A549 (cell line): Measurements from ENCODE around the gene SLC18A3. TPM values are rescaled to one million over a fixed set of nuclear protein-coding genes. Genes with fewer than 3 reads are reported as not detected.

Experiments
- ATAC-seq, 2 experiments: fragments of 200-7000 bp in 1 of 2; fragments of >200 bp in 1 of 2; cut with Nextera tagmentation in 1 of 2; cut with Tn5 transposase in 1 of 2; 3 replicates each; pipeline versions ENCODE4 v1.8.0 to v1.9.1; 2018 to 2020; ENCODE audit warnings: mild to moderate bottlenecking in 1 of 2, moderate library complexity in 1 of 2
- CTCF ChIA-PET: fragments of 300-600 bp; sonication (Branson Sonifier 250); formaldehyde crosslinking; extraction: SDS; loops from one replicate; lab custom pipeline; 2021; ENCODE audit warnings: antibody characterized with exemption, inconsistent platforms; lab: Yijun Ruan, JAX
- POLR2A ChIA-PET: fragments of 350-600 bp; formaldehyde crosslinking; extraction: SDS; loops from one replicate; lab custom pipeline; 2021; ENCODE audit warnings: antibody characterized with exemption, inconsistent platforms; lab: Yijun Ruan, JAX
- DNase-seq, 2 experiments: peaks; one replicate each; pipeline versions ENCODE4 v3.0.0 to v3.0.0-alpha.2; 2011 to 2016; ENCODE audit warnings: low read depth in 1 of 2, low spot score in 1 of 2
- FAIRE-seq: peaks from 2 replicates; lab custom pipeline; 2011; peaks lifted over from hg19 to GRCh38; lab: Jason Lieb, UNC
- H3K27ac ChIP-seq, 2 experiments: fragments of >200 bp; sonication (Bioruptor Twin); formaldehyde crosslinking; 3 replicates each; pipeline ENCODE4 v1.5.1; 2016 to 2017
- H3K4me1 ChIP-seq: fragments of >200 bp; sonication (Bioruptor Twin); formaldehyde crosslinking; 3 replicates; pipeline ENCODE4 v1.6.1; 2016
- H3K4me2 ChIP-seq: fragments of >200 bp; sonication (Bioruptor Twin); formaldehyde crosslinking; 3 replicates; pipeline ENCODE4 v1.6.1; 2016
- H3K4me3 ChIP-seq: fragments of >200 bp; sonication (Bioruptor Twin); formaldehyde crosslinking; 3 replicates; pipeline ENCODE4 v1.5.1; 2016
- H3K9me3 ChIP-seq: fragments of >200 bp; sonication (Bioruptor Twin); formaldehyde crosslinking; 3 replicates; pipeline ENCODE4 v1.6.1; 2016
- CEBPB ChIP-seq, 2 experiments: fragments of >200 bp in 1 of 2; sonication (Bioruptor Twin) in 1 of 2; formaldehyde crosslinking in 1 of 2; IDR thresholded peaks; 2 replicates each; pipeline ENCODE4 v1.6.1; 2012 to 2016
- CHD4 ChIP-seq: fragments of 200-600 bp; sonication (generic); IDR thresholded peaks from 2 replicates; pipeline ENCODE4 v1.6.1; 2016; ENCODE audit warnings: antibody characterized with exemption, mild to moderate bottlenecking, borderline replicate concordance
- ESRRA ChIP-seq: fragments of 150-350 bp; IDR thresholded peaks from 2 replicates; pipeline ENCODE4 v1.6.1; 2014; ENCODE audit warnings: mild to moderate bottlenecking, low read length, borderline replicate concordance
- HMGXB4 ChIP-seq: fragments of 250-450 bp; sonication (Bioruptor Pico); IDR thresholded peaks from 2 replicates; pipeline ENCODE4 v1.5.0; 2021; ENCODE audit warnings: mild to moderate bottlenecking, moderate library complexity, borderline replicate concordance
- JUN ChIP-seq, 2 experiments: fragments of >200 bp; sonication (Bioruptor Twin); formaldehyde crosslinking; IDR thresholded peaks; 2 replicates in 1 of 2; 3 replicates in 1 of 2; pipeline ENCODE4 v1.6.1; 2016 to 2017
- KDM1A ChIP-seq: fragments of 200-600 bp; sonication (generic); IDR thresholded peaks from 2 replicates; pipeline ENCODE4 v1.6.1; 2016; ENCODE audit warnings: low read depth, mild to moderate bottlenecking
- MAFK ChIP-seq: fragments of 450-650 bp; IDR thresholded peaks from 2 replicates; pipeline ENCODE4 v1.6.1; 2014; ENCODE audit not compliant: partially characterized antibody
- MAX ChIP-seq: IDR thresholded peaks from 2 replicates; pipeline ENCODE4 v1.6.1; 2012
- MAZ ChIP-seq: fragments of 150-350 bp; IDR thresholded peaks from 2 replicates; pipeline ENCODE4 v1.6.1; 2014; ENCODE audit warnings: antibody characterized with exemption, low read depth, low read length, borderline replicate concordance
- NPAS2 ChIP-seq: fragments of 250-450 bp; sonication (Bioruptor Pico); IDR thresholded peaks from 2 replicates; pipeline ENCODE4 v1.8.0; 2022; ENCODE audit warnings: mild to moderate bottlenecking, moderate library complexity, borderline replicate concordance
- PHF8 ChIP-seq: fragments of 200-600 bp; sonication (generic); IDR thresholded peaks from 2 replicates; pipeline ENCODE4 v1.6.1; 2016; ENCODE audit warnings: low read depth, mild to moderate bottlenecking, antibody characterized with exemption, moderate library complexity, borderline replicate concordance
- POLR2A ChIP-seq: IDR thresholded peaks from 2 replicates; pipeline ENCODE4 v1.6.1; 2012; ENCODE audit warnings: mild to moderate bottlenecking, low read length
- RAD21 ChIP-seq, 2 experiments: fragments of >200 bp in 1 of 2; sonication (Bioruptor Twin) in 1 of 2; formaldehyde crosslinking in 1 of 2; IDR thresholded peaks in 1 of 2; conservative IDR thresholded peaks in 1 of 2; 2 replicates in 1 of 2; 3 replicates in 1 of 2; pipeline ENCODE4 v1.6.1; 2012 to 2018; ENCODE audit warnings: inconsistent platforms in 1 of 2
- SMC3 ChIP-seq: fragments of >200 bp; sonication (Bioruptor Twin); formaldehyde crosslinking; IDR thresholded peaks from 3 replicates; pipeline ENCODE4 v1.6.1; 2018; ENCODE audit warnings: inconsistent platforms
- WGBS: methylation state at CpG from one replicate; pipeline ENCODE4 v1.1.6; 2017; ENCODE audit errors: missing lambda C conversion rate; 5-methylcytosine and 5-hydroxymethylcytosine counted together
- polyA plus RNA-seq, 4 experiments: library from polyadenylated mRNA; depleted of rRNA in 3 of 4; stranded (reverse); fragments of >200 nt; fragmentation: RNase III in 1 of 4; extraction: RNeasy Plus Mini Kit Qiagen cat#74134 plus additional on column Dnase treatment in 1 of 4; gene quantifications; 2 replicates in 3 of 4; 3 replicates in 1 of 4; pipeline ENCODE4 v1.2.3, GENCODE V29; 2011 to 2017
- TF ChIP-seq, protein P1 (sequence below): fragments of >200 bp; sonication (Bioruptor Twin); formaldehyde crosslinking; IDR thresholded peaks from 2 replicates; pipeline ENCODE4 v1.6.1; 2016
- TF ChIP-seq, protein P2 (sequence below): fragments of 450-650 bp; IDR thresholded peaks from 2 replicates; pipeline ENCODE4 v1.6.1; 2014; ENCODE audit warnings: antibody characterized with exemption
- TF ChIP-seq, protein P3 (sequence below): fragments of >200 bp; sonication (Bioruptor Twin); formaldehyde crosslinking; IDR thresholded peaks from 3 replicates; pipeline ENCODE4 v1.5.1; 2016

SLC18A3 gene
- polyA plus RNA-seq, 2 of the 4 experiments (the other 2 are of a cell fraction): not detected

- POLR2A ChIA-PET: no interaction called here
- no peaks in the 10 kb centered on the region for H3K9me3 ChIP-seq
- H3K27ac ChIP-seq: no peak overlapping the region
- TF ChIP-seq, protein P1, sequence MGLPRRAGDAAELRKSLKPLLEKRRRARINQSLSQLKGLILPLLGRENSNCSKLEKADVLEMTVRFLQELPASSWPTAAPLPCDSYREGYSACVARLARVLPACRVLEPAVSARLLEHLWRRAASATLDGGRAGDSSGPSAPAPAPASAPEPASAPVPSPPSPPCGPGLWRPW: no peak
- TF ChIP-seq HMGXB4 (no peak), MAFK (no peak), CHD4 (no peak), ESRRA (no peak)
- TF ChIP-seq, protein P2, sequence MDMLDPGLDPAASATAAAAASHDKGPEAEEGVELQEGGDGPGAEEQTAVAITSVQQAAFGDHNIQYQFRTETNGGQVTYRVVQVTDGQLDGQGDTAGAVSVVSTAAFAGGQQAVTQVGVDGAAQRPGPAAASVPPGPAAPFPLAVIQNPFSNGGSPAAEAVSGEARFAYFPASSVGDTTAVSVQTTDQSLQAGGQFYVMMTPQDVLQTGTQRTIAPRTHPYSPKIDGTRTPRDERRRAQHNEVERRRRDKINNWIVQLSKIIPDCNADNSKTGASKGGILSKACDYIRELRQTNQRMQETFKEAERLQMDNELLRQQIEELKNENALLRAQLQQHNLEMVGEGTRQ: no peak
- TF ChIP-seq, all 56 proteins: peak for 0
- CTCF ChIA-PET: no interaction called here
- ATAC-seq (no peak), DNase-seq (no peak), FAIRE-seq (no peak)
- WGBS: 17% methylated on average over 4 of the region's 4 CpGs
- Histone ChIP-seq H3K4me1 (no peaks in the 10 kb centered on the region), H3K4me3 (no peak overlapping the region), H3K4me2 (no peak overlapping the region)
Observed at GRCh38 chr10:49587981-49588380, 22.1 kb upstream of the SLC18A3 start.

DNA sequence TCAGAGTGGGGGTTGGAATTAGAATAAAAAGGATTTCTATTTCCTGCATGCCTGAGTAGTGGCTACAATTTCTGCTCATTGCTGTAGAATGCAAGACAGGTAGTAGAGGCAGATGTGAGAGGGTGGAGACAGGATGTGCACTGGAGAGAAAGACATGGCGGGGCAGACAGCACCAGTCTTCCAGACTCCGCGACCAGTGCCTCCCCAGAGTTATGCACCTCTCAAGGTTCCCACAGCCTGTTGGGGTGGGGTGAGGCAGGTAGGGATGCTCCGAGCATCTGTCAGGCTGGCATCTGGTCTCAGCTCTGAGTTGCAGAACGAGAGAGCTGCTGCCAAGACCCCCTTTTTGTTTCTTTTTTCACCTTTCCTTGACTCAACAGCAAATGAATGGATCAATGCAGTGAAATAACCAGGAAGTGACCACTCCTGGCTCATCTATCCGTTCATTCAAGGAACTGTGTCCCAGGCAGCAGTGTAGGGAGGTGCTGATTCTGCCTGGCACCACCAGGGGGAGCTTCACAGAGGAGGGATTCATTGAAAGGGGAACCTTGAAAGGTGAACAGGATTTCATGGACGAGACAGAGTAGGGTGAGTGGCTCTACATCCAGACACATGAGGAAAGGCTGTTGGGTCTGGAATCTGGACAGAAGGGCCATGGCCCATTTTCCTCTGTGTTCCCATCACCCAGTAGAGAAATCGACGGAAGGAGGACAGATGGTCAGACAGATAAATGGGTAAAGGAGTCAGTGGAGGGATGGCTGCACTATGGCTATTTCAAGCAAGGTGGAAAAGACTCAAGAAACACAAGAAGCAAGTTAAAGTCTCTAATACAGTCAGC is 17.2 kb upstream of the SLC18A3 start:
- POLR2A ChIA-PET: no interaction called here

GRCh38 chr10:49593564-49593875 is 16.6 kb upstream of the SLC18A3 start:
- CTCF ChIA-PET: interaction anchor here (0.6 to 4.6 kb wide), 28 partner anchors 10 to 641 kb away, joined by 3 to 54 read pairs (median 4); no protein-coding TSS in a partner anchor
- FAIRE-seq: no peak
- 64% methylated on average over 6 of the region's 6 CpGs for WGBS

More for the DNA sequence above, 17.2 kb upstream of the SLC18A3 start:
- Histone ChIP-seq H3K9me3 (no peaks in the 10 kb centered on the region), H3K4me3 (no peak overlapping the region), H3K27ac (no peak overlapping the region), H3K4me1 (no peaks in the 10 kb centered on the region), H3K4me2 (0 out of 3 replicates have a peak overlapping the region, but pooled peaks have one; percentile 2)
- FAIRE-seq: peak; percentile 43
- peak; percentile 62 to 79 for DNase-seq
- CTCF ChIA-PET: interaction anchor here (0.6 to 4.6 kb wide), 33 partner anchors 9 to 1360 kb away, joined by 3 to 54 read pairs (median 3); partner anchors contain the start of gene ERCC6
- ATAC-seq: peak; percentile 81 to 93
- TF ChIP-seq CHD4 (no peak), RAD21 (conservative IDR thresholded peaks at IDR 0.05 in 1 of 2, IDR thresholded peaks at IDR 0.05 in 1 of 2) (peak; percentile 45 to 57; a peak in 3 of 5 replicates), SMC3 (peak; percentile 66)
- TF ChIP-seq, protein P3, sequence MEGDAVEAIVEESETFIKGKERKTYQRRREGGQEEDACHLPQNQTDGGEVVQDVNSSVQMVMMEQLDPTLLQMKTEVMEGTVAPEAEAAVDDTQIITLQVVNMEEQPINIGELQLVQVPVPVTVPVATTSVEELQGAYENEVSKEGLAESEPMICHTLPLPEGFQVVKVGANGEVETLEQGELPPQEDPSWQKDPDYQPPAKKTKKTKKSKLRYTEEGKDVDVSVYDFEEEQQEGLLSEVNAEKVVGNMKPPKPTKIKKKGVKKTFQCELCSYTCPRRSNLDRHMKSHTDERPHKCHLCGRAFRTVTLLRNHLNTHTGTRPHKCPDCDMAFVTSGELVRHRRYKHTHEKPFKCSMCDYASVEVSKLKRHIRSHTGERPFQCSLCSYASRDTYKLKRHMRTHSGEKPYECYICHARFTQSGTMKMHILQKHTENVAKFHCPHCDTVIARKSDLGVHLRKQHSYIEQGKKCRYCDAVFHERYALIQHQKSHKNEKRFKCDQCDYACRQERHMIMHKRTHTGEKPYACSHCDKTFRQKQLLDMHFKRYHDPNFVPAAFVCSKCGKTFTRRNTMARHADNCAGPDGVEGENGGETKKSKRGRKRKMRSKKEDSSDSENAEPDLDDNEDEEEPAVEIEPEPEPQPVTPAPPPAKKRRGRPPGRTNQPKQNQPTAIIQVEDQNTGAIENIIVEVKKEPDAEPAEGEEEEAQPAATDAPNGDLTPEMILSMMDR: peak; percentile 77
- TF ChIP-seq, all 56 proteins: peak for 3
- WGBS: 24% methylated on average over 9 of the region's 9 CpGs

GRCh38 chr10:49593998-49594397 is 16.1 kb upstream of the SLC18A3 start:
- no peak overlapping the region for H3K27ac ChIP-seq
- H3K4me3 ChIP-seq: no peak overlapping the region
- H3K9me3 ChIP-seq: no peaks in the 10 kb centered on the region
- POLR2A ChIA-PET: no interaction called here
- CTCF ChIA-PET: interaction anchor here (0.7 to 4.6 kb wide), 23 partner anchors 11 to 659 kb away, joined by 3 to 54 read pairs (median 4); no protein-coding TSS in a partner anchor
- no peak overlapping the region for H3K4me2 ChIP-seq
- FAIRE-seq: no peak
- TF ChIP-seq POLR2A (no peak), KDM1A (no peak), MAX (no peak), PHF8 (no peak), ESRRA (no peak), JUN (IDR thresholded peaks at IDR 0.05) (no peak), MAZ (no peak)
- H3K4me1 ChIP-seq: no peaks in the 10 kb centered on the region
- DNase-seq: no peak
- 0 out of 6 replicates have a peak, but pooled peaks of 1 of the 2 experiments have one; percentile 10 for ATAC-seq
- 13% methylated on average over 3 of the region's 4 CpGs for WGBS

More at GRCh38 chr10:49593564-49593875, 16.6 kb upstream of the SLC18A3 start:
- ATAC-seq: peak in 1 of 2 experiments; percentile 27; a peak in 3 of 6 replicates
- no peak for TF ChIP-seq CEBPB (IDR thresholded peaks at IDR 0.05)
- TF ChIP-seq NPAS2 (CRISPR knock-in tag): no peak
- no peak overlapping the region for H3K4me2 ChIP-seq
- H3K9me3 ChIP-seq: no peaks in the 10 kb centered on the region
- H3K4me3 ChIP-seq: no peak overlapping the region
- H3K27ac ChIP-seq: no peak overlapping the region
- DNase-seq: no peak
- no peaks in the 10 kb centered on the region for H3K4me1 ChIP-seq
- POLR2A ChIA-PET: no interaction called here
